Neural cell (in vitro differentiated cells): ENCODE measurements around the gene ARHGEF10L.

Source experiments
- EP300 ChIP-seq: fragments of 450-650 bp; conservative IDR thresholded peaks from 2 replicates; pipeline ENCODE4 v1.6.1; 2014; ENCODE audit warnings: antibody characterized with exemption, mild to moderate bottlenecking, moderate library complexity; ENCODE audit not compliant: poor library complexity, severe bottlenecking
- EZH2 ChIP-seq: fragments of 200-600, 300-800 bp; shearing (Covaris generic), sonication (generic); IDR thresholded peaks from 2 replicates; pipeline ENCODE4 v1.6.1; 2014; ENCODE audit warnings: antibody characterized with exemption, low read length, borderline replicate concordance, mild to moderate bottlenecking; ENCODE audit not compliant: insufficient read depth, poor library complexity, severe bottlenecking
- RAD21 ChIP-seq: fragments of 450-650 bp; conservative IDR thresholded peaks from 2 replicates; pipeline ENCODE4 v1.6.1; 2014; ENCODE audit warnings: antibody characterized with exemption, mild to moderate bottlenecking, moderate library complexity
- TAF1 ChIP-seq: IDR thresholded peaks from 2 replicates; pipeline ENCODE4 v1.6.1; 2012; ENCODE audit warnings: low read depth
- TF ChIP-seq, protein P1 (sequence below): IDR thresholded peaks from 2 replicates; pipeline ENCODE4 v1.6.1; 2012; ENCODE audit warnings: borderline replicate concordance
- TF ChIP-seq, protein P2 (sequence below): fragments of 450-650 bp; IDR thresholded peaks from 2 replicates; pipeline ENCODE4 v1.5.1; 2014; ENCODE audit warnings: antibody characterized with exemption, mild to moderate bottlenecking, moderate library complexity; ENCODE audit not compliant: poor library complexity, severe bottlenecking

DNA sequence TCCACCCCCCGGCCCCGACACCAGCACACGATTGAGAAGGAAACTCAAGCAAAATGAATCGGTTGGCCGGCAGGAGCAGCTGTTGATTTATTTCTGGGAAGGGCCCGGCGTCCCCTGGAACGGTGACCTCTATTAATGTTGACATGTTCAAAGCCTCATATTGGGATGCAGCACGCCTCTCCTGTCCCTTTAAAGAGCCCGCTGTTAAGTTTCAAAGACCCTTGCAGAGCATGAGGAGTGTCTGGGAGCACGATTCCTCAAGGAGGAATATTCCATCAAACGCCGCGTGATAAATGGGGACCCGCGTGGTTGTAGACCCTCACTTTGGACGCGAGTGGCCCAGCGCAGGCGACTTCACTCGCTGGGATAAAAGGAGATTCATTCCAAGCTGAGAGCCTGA, 194.2 kb downstream of the ARHGEF10L start:
- TF ChIP-seq EP300 (no peak), RAD21 (no peak), TAF1 (no peak), EZH2 (no peak)
- TF ChIP-seq, protein P1, sequence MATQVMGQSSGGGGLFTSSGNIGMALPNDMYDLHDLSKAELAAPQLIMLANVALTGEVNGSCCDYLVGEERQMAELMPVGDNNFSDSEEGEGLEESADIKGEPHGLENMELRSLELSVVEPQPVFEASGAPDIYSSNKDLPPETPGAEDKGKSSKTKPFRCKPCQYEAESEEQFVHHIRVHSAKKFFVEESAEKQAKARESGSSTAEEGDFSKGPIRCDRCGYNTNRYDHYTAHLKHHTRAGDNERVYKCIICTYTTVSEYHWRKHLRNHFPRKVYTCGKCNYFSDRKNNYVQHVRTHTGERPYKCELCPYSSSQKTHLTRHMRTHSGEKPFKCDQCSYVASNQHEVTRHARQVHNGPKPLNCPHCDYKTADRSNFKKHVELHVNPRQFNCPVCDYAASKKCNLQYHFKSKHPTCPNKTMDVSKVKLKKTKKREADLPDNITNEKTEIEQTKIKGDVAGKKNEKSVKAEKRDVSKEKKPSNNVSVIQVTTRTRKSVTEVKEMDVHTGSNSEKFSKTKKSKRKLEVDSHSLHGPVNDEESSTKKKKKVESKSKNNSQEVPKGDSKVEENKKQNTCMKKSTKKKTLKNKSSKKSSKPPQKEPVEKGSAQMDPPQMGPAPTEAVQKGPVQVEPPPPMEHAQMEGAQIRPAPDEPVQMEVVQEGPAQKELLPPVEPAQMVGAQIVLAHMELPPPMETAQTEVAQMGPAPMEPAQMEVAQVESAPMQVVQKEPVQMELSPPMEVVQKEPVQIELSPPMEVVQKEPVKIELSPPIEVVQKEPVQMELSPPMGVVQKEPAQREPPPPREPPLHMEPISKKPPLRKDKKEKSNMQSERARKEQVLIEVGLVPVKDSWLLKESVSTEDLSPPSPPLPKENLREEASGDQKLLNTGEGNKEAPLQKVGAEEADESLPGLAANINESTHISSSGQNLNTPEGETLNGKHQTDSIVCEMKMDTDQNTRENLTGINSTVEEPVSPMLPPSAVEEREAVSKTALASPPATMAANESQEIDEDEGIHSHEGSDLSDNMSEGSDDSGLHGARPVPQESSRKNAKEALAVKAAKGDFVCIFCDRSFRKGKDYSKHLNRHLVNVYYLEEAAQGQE: no peak
- TF ChIP-seq, protein P2, sequence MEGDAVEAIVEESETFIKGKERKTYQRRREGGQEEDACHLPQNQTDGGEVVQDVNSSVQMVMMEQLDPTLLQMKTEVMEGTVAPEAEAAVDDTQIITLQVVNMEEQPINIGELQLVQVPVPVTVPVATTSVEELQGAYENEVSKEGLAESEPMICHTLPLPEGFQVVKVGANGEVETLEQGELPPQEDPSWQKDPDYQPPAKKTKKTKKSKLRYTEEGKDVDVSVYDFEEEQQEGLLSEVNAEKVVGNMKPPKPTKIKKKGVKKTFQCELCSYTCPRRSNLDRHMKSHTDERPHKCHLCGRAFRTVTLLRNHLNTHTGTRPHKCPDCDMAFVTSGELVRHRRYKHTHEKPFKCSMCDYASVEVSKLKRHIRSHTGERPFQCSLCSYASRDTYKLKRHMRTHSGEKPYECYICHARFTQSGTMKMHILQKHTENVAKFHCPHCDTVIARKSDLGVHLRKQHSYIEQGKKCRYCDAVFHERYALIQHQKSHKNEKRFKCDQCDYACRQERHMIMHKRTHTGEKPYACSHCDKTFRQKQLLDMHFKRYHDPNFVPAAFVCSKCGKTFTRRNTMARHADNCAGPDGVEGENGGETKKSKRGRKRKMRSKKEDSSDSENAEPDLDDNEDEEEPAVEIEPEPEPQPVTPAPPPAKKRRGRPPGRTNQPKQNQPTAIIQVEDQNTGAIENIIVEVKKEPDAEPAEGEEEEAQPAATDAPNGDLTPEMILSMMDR: no peak
